CD8-positive, alpha-beta memory T cell (primary cell): ENCODE data around the gene LAX1. TPM values are rescaled to one million over a fixed set of nuclear protein-coding genes. Genes with fewer than 3 reads are reported as not detected.
"Not testable (repeated sequence)": the region's sequence is repeated elsewhere in the genome, so short reads cannot be mapped to it uniquely, and the experiment has no call there.

Source experiments
- CTCF ChIA-PET: fragments of 350-600 bp; sonication (Branson Sonifier 250); formaldehyde crosslinking; loops from one replicate; lab custom pipeline; 2021; ENCODE audit warnings: antibody characterized with exemption; lab: Charles Lee
- POLR2A ChIA-PET: fragments of 350-600 bp; sonication (Branson Sonifier 250); formaldehyde crosslinking; loops from one replicate; lab custom pipeline; 2021; ENCODE audit warnings: antibody characterized with exemption; lab: Charles Lee
- DNase-seq, 5 donors: peaks; one replicate each; pipeline versions ENCODE4 v3.0.0 to v3.0.0-alpha.2; 2020 to 2022; ENCODE audit warnings: mixed read lengths in 1 of 5
- H3K27ac ChIP-seq: one replicate; pipeline ENCODE4 v1.7.0; 2013; ENCODE audit warnings: low read depth, mild to moderate bottlenecking, low read length, moderate library complexity
- H3K27me3 ChIP-seq: 2 replicates; pipeline ENCODE4 v1.7.0; 2013; ENCODE audit warnings: low read length, mild to moderate bottlenecking; ENCODE audit not compliant: insufficient read depth, poor library complexity, severe bottlenecking
- H3K36me3 ChIP-seq: 2 replicates; pipeline ENCODE4 v1.7.0; 2013; ENCODE audit warnings: mild to moderate bottlenecking, low read length, moderate library complexity; ENCODE audit not compliant: insufficient read depth
- H3K4me1 ChIP-seq: 2 replicates; pipeline ENCODE4 v1.7.0; 2013; ENCODE audit warnings: mild to moderate bottlenecking, low read length, moderate library complexity; ENCODE audit not compliant: insufficient read depth
- H3K4me3 ChIP-seq: 2 replicates; pipeline ENCODE4 v1.7.0; 2013; ENCODE audit warnings: mild to moderate bottlenecking, low read length
- H3K9me3 ChIP-seq: 2 replicates; pipeline ENCODE4 v1.7.0; 2013; ENCODE audit warnings: mild to moderate bottlenecking, low read length
- H3K27ac Mint-ChIP-seq, 8 donors: one replicate each; pipeline ENCODE4 v1.8.0; 2020 to 2021; ENCODE audit warnings: mixed read lengths in 8 of 8, mild to moderate bottlenecking in 6 of 8, inconsistent platforms in 3 of 8, moderate library complexity in 3 of 8
- H3K27me3 Mint-ChIP-seq, 2 donors: one replicate each; pipeline ENCODE4 v1.8.0; 2020 to 2021; ENCODE audit warnings: mixed read lengths in 2 of 2, mild to moderate bottlenecking in 1 of 2, moderate library complexity in 1 of 2
- H3K36me3 Mint-ChIP-seq, 3 donors: one replicate each; pipeline ENCODE4 v1.8.0; 2020 to 2021; ENCODE audit warnings: mixed read lengths in 3 of 3, inconsistent platforms in 1 of 3, mild to moderate bottlenecking in 1 of 3
- H3K4me1 Mint-ChIP-seq, 3 donors: one replicate each; pipeline ENCODE4 v1.8.0; 2020 to 2021; ENCODE audit warnings: mixed read lengths in 3 of 3, inconsistent platforms in 1 of 3, mild to moderate bottlenecking in 1 of 3
- H3K4me3 Mint-ChIP-seq, 7 donors: one replicate each; pipeline ENCODE4 v1.8.0; 2020 to 2021; ENCODE audit warnings: mixed read lengths in 7 of 7, mild to moderate bottlenecking in 6 of 7, moderate library complexity in 4 of 7, inconsistent platforms in 2 of 7
- H3K9me3 Mint-ChIP-seq, 5 donors: one replicate each; pipeline ENCODE4 v1.8.0; 2020 to 2022; ENCODE audit warnings: mixed read lengths in 5 of 5, mild to moderate bottlenecking in 3 of 5, moderate library complexity in 2 of 5, inconsistent platforms in 1 of 5
- polyA plus RNA-seq: library from polyadenylated mRNA; unstranded; fragments of 300-500 nt; fragmentation: Illumina TruSeq; gene quantifications from one replicate; pipeline ENCODE4 v1.2.3, GENCODE V29; 2021
- total RNA-seq, 2 experiments: library from RNA; stranded (reverse); gene quantifications; one replicate each; pipeline ENCODE4 v1.2.3, GENCODE V29; 2021

The LAX1 gene
- total and polyA plus RNA-seq, 3 experiments from 2014 or later = 32.2 to 47.1 (median 32.4) TPM

GRCh38 chr1:203743091-203743571, 21.9 kb upstream of the LAX1 start:
- Mint-ChIP-seq H3K27ac (peak overlapping the region in 7 of 8 donors; percentile 20 to 95 (median 78)), H3K36me3 (peaks cover 4 to 54% (median 24%) of the 10 kb centered on the region in 3 donors), H3K9me3 (no peaks in the 10 kb centered on the region), H3K27me3 (peaks cover 0 to 3% of the 10 kb centered on the region in 2 donors), H3K4me1 (peaks cover 28 to 34% (median 29%) of the 10 kb centered on the region in 3 donors), H3K4me3 (no peak overlapping the region)
- Histone ChIP-seq H3K36me3 (peaks cover 8% of the 10 kb centered on the region), H3K4me1 (peaks cover 15% of the 10 kb centered on the region), H3K27me3 (no peaks in the 10 kb centered on the region), H3K27ac (no peak overlapping the region), H3K9me3 (no peaks in the 10 kb centered on the region), H3K4me3 (no peak overlapping the region)
- CTCF ChIA-PET = interaction anchor here (1.1 kb wide), 1 partner anchor 22 kb away, joined by 4 read pairs; the partner anchor contains the start of gene LAX1
- DNase-seq = no peak
- POLR2A ChIA-PET = no interaction called here

- Histone ChIP-seq H3K27me3 (no peaks in the 10 kb centered on the region), H3K4me3 (peak overlapping the region; percentile 6), H3K36me3 (peaks cover 8% of the 10 kb centered on the region), H3K9me3 (no peaks in the 10 kb centered on the region), H3K4me1 (peaks cover 15% of the 10 kb centered on the region), H3K27ac (no peak overlapping the region)
- Mint-ChIP-seq H3K27me3 (no peaks in the 10 kb centered on the region), H3K4me1 (peaks cover 27 to 34% (median 28%) of the 10 kb centered on the region in 3 donors), H3K27ac (peak overlapping the region; percentile 67 to 97 (median 92)), H3K36me3 (peaks cover 4 to 42% (median 21%) of the 10 kb centered on the region in 3 donors), H3K4me3 (peak overlapping the region in 6 of 7 donors; percentile 42 to 83 (median 70)), H3K9me3 (no peaks in the 10 kb centered on the region)
- POLR2A ChIA-PET = interaction anchor here (1.0 kb wide), 1 partner anchor 21 kb away, joined by 3 read pairs; the partner anchor contains the start of gene LAX1
- peak in 3 of 5 donors; percentile 24 to 34 (median 24) for DNase-seq
- CTCF ChIA-PET = interaction anchor here (1.1 kb wide), 1 partner anchor 20 kb away, joined by 4 read pairs; the partner anchor contains the start of gene LAX1
Measured at GRCh38 chr1:203744075-203744972, 20.7 kb upstream of the LAX1 start.

GRCh38 chr1:203746281-203746680, 18.7 kb upstream of the LAX1 start:
- no peaks in the 10 kb centered on the region for H3K27me3 ChIP-seq
- H3K27ac Mint-ChIP-seq = peak overlapping the region in 4 of 8 donors; percentile 64 to 81 (median 70)
- H3K27me3 Mint-ChIP-seq = no peaks in the 10 kb centered on the region
- ChIA-PET POLR2A (no interaction called here), CTCF (no interaction called here)
- H3K4me3 ChIP-seq = no peak overlapping the region
- H3K4me3 Mint-ChIP-seq = no peak overlapping the region
- H3K4me1 ChIP-seq = peaks cover 15% of the 10 kb centered on the region
- H3K36me3 ChIP-seq = no peaks in the 10 kb centered on the region
- H3K36me3 Mint-ChIP-seq = peaks cover 0 to 23% (median 7%) of the 10 kb centered on the region in 3 donors
- H3K9me3 Mint-ChIP-seq = no peaks in the 10 kb centered on the region
- H3K27ac ChIP-seq = no peak overlapping the region
- H3K9me3 ChIP-seq = no peaks in the 10 kb centered on the region
- H3K4me1 Mint-ChIP-seq = peaks cover 26 to 28% (median 27%) of the 10 kb centered on the region in 3 donors
- DNase-seq = no peak

GRCh38 chr1:203751051-203751450, 13.9 kb upstream of the LAX1 start:
- Histone ChIP-seq H3K4me3 (no peak overlapping the region), H3K9me3 (no peaks in the 10 kb centered on the region), H3K27ac (no peak overlapping the region), H3K27me3 (no peaks in the 10 kb centered on the region), H3K36me3 (no peaks in the 10 kb centered on the region), H3K4me1 (peaks cover 18% of the 10 kb centered on the region)
- peaks cover 25 to 35% (median 27%) of the 10 kb centered on the region in 3 donors for H3K4me1 Mint-ChIP-seq
- ChIA-PET POLR2A (interaction anchor here (0.7 kb wide), 1 partner anchor 232 kb away, joined by 4 read pairs; no protein-coding TSS in a partner anchor), CTCF (interaction anchor here (0.8 kb wide), 1 partner anchor 49 kb away, joined by 3 read pairs; no protein-coding TSS in a partner anchor)
- peak overlapping the region in 1 of 8 donors; percentile 5 for H3K27ac Mint-ChIP-seq
- H3K9me3 Mint-ChIP-seq = no peaks in the 10 kb centered on the region
- H3K4me3 Mint-ChIP-seq = no peak overlapping the region
- H3K36me3 Mint-ChIP-seq = peaks cover 0 to 3% (median 2%) of the 10 kb centered on the region in 3 donors
- H3K27me3 Mint-ChIP-seq = no peaks in the 10 kb centered on the region
- no peak for DNase-seq

GRCh38 chr1:203751618-203752361, 13.2 kb upstream of the LAX1 start:
- H3K27me3 ChIP-seq, H3K27me3 Mint-ChIP-seq, H3K4me3 ChIP-seq, H3K36me3 Mint-ChIP-seq, H3K9me3 ChIP-seq, DNase-seq, H3K27ac ChIP-seq, CTCF ChIA-PET, H3K9me3 Mint-ChIP-seq, H3K36me3 ChIP-seq, H3K4me3 Mint-ChIP-seq: not testable (repeated sequence)
- peak overlapping the region in 2 of 8 donors; percentile 45 to 86 for H3K27ac Mint-ChIP-seq
- peaks cover 30 to 39% (median 33%) of the 10 kb centered on the region in 3 donors for H3K4me1 Mint-ChIP-seq
- peaks cover 18% of the 10 kb centered on the region for H3K4me1 ChIP-seq
- POLR2A ChIA-PET = interaction anchor here (0.7 kb wide), 1 partner anchor 233 kb away, joined by 4 read pairs; no protein-coding TSS in a partner anchor

GRCh38 chr1:203754455-203754864, 10.5 kb upstream of the LAX1 start:
- H3K27ac ChIP-seq = no peak overlapping the region
- Mint-ChIP-seq H3K4me3 (peak overlapping the region; percentile 3 to 70 (median 51)), H3K27me3 (no peaks in the 10 kb centered on the region), H3K9me3 (no peaks in the 10 kb centered on the region), H3K27ac (peak overlapping the region; percentile 22 to 89 (median 84)), H3K36me3 (no peaks in the 10 kb centered on the region), H3K4me1 (peaks cover 32 to 45% (median 35%) of the 10 kb centered on the region in 3 donors)
- CTCF ChIA-PET = no interaction called here
- H3K4me3 ChIP-seq = peak overlapping the region; percentile 12
- H3K4me1 ChIP-seq = peaks cover 18% of the 10 kb centered on the region
- POLR2A ChIA-PET = no interaction called here
- no peaks in the 10 kb centered on the region for H3K36me3 ChIP-seq
- DNase-seq = peak in 1 of 5 donors; percentile 19
- no peaks in the 10 kb centered on the region for H3K9me3 ChIP-seq
- H3K27me3 ChIP-seq = no peaks in the 10 kb centered on the region

GRCh38 chr1:203756036-203756435, 8.9 kb upstream of the LAX1 start:
- H3K36me3 Mint-ChIP-seq = no peaks in the 10 kb centered on the region
- Histone ChIP-seq H3K27me3 (no peaks in the 10 kb centered on the region), H3K36me3 (no peaks in the 10 kb centered on the region), H3K4me1 (peaks cover 18% of the 10 kb centered on the region), H3K27ac (no peak overlapping the region), H3K4me3 (no peak overlapping the region), H3K9me3 (no peaks in the 10 kb centered on the region)
- H3K4me1 Mint-ChIP-seq = peaks cover 34 to 49% (median 42%) of the 10 kb centered on the region in 3 donors
- no peaks in the 10 kb centered on the region for H3K9me3 Mint-ChIP-seq
- H3K27me3 Mint-ChIP-seq = no peaks in the 10 kb centered on the region
- H3K27ac Mint-ChIP-seq = peak overlapping the region; percentile 28 to 98 (median 82)
- ChIA-PET CTCF (no interaction called here), POLR2A (interaction anchor here (1.3 kb wide), 1 partner anchor 9 kb away, joined by 9 read pairs; the partner anchor contains the start of gene LAX1)
- H3K4me3 Mint-ChIP-seq = peak overlapping the region in 6 of 7 donors; percentile 19 to 81 (median 54)
- peak in 1 of 5 donors; percentile 15 for DNase-seq
